ENCODE data around the gene HSD11B2.

The HSD11B2 gene

GRCh38 chr16:67388591-67388990, 42.3 kb upstream of the HSD11B2 start:
- no peak for TF ChIP-seq CTCF (conservative IDR thresholded peaks at IDR 0.05; ENCODE audit: low read depth, low read length)
- no peak for DNase-seq (ENCODE audit: low read depth)
- no peak overlapping the region for H3K4me3 ChIP-seq (ENCODE audit: low read depth, low read length)

- DNase-seq (ENCODE audit: low read depth), result no peak
- no peak for TF ChIP-seq CTCF (conservative IDR thresholded peaks at IDR 0.05; ENCODE audit: low read depth, low read length)
- no peak overlapping the region for H3K4me3 ChIP-seq (ENCODE audit: low read depth, low read length)
Measured at GRCh38 chr16:67389911-67390815, 40.8 kb upstream of the HSD11B2 start.

GRCh38 chr16:67390816-67391423, 40.0 kb upstream of the HSD11B2 start:
- TF ChIP-seq CTCF (conservative IDR thresholded peaks at IDR 0.05; ENCODE audit: low read depth, low read length), result no peak
- no peak overlapping the region for H3K4me3 ChIP-seq (ENCODE audit: low read depth, low read length)
- DNase-seq (ENCODE audit: low read depth), result no peak

- H3K4me3 ChIP-seq (ENCODE audit: low read depth, low read length), result no peak overlapping the region
- no peak for DNase-seq (ENCODE audit: low read depth)
- no peak for TF ChIP-seq CTCF (conservative IDR thresholded peaks at IDR 0.05; ENCODE audit: low read depth, low read length)
Measured at GRCh38 chr16:67391424-67392300, 39.3 kb upstream of the HSD11B2 start.

GRCh38 chr16:67392301-67393059, 38.4 kb upstream of the HSD11B2 start:
- no peak for DNase-seq (ENCODE audit: low read depth)
- TF ChIP-seq CTCF (conservative IDR thresholded peaks at IDR 0.05; ENCODE audit: low read depth, low read length), result no peak
- H3K4me3 ChIP-seq (ENCODE audit: low read depth, low read length), result no peak overlapping the region

- H3K4me3 ChIP-seq (ENCODE audit: low read depth, low read length), result peak within 1 kb of the TSS; percentile 28
- peak; percentile 77 for TF ChIP-seq CTCF (conservative IDR thresholded peaks at IDR 0.05; ENCODE audit: low read depth, low read length)
- DNase-seq (ENCODE audit: low read depth), result peak; percentile 86
Measured at GRCh38 chr16:67393111-67393787, 37.7 kb upstream of the HSD11B2 start, which contains the start of gene TPPP3. TSS of gene TPPP3 (minus strand) at chr16:67393498. CDS start at chr16:67391111, 2,387 bp downstream.

Data from choroid plexus epithelial cell (primary cell).